ENCODE data around the gene KCNQ2.

GRCh38 chr20:63429992-63430391 lies 42.5 kb downstream of the KCNQ2 start:
- no peak for TF ChIP-seq POLR2A (IDR thresholded peaks at IDR 0.05)
- TF ChIP-seq, protein P1, sequence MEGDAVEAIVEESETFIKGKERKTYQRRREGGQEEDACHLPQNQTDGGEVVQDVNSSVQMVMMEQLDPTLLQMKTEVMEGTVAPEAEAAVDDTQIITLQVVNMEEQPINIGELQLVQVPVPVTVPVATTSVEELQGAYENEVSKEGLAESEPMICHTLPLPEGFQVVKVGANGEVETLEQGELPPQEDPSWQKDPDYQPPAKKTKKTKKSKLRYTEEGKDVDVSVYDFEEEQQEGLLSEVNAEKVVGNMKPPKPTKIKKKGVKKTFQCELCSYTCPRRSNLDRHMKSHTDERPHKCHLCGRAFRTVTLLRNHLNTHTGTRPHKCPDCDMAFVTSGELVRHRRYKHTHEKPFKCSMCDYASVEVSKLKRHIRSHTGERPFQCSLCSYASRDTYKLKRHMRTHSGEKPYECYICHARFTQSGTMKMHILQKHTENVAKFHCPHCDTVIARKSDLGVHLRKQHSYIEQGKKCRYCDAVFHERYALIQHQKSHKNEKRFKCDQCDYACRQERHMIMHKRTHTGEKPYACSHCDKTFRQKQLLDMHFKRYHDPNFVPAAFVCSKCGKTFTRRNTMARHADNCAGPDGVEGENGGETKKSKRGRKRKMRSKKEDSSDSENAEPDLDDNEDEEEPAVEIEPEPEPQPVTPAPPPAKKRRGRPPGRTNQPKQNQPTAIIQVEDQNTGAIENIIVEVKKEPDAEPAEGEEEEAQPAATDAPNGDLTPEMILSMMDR (IDR thresholded peaks at IDR 0.05) = no peak

All from ovary (tissue), 3 donors.